ENCODE data around the gene COQ8B.

DNA sequence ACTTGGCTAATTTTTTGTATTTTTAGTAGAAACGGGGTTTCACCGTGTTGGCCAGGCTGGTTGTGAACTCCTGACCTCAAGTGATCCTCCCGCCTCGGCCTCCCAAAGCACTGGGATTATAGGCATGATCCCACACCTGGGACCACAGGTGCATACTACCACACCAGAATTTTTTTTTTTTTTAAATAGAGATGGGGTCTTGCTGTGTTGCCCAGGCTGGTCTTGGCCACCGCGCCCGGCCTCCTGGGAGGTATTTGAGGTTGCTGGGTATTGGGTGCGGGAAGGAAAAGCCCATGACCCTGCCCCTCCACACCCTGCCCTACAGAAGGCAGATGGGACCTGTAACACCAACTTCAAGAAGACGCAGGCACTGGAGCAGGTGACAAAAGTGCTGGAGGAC lies 20.0 kb upstream of the COQ8B start:
- TF ChIP-seq, protein P1, sequence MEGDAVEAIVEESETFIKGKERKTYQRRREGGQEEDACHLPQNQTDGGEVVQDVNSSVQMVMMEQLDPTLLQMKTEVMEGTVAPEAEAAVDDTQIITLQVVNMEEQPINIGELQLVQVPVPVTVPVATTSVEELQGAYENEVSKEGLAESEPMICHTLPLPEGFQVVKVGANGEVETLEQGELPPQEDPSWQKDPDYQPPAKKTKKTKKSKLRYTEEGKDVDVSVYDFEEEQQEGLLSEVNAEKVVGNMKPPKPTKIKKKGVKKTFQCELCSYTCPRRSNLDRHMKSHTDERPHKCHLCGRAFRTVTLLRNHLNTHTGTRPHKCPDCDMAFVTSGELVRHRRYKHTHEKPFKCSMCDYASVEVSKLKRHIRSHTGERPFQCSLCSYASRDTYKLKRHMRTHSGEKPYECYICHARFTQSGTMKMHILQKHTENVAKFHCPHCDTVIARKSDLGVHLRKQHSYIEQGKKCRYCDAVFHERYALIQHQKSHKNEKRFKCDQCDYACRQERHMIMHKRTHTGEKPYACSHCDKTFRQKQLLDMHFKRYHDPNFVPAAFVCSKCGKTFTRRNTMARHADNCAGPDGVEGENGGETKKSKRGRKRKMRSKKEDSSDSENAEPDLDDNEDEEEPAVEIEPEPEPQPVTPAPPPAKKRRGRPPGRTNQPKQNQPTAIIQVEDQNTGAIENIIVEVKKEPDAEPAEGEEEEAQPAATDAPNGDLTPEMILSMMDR (IDR thresholded peaks at IDR 0.05 in 8 of 11, conservative IDR thresholded peaks at IDR 0.05 in 3 of 11): no peak
- no peak for TF ChIP-seq POLR2A (IDR thresholded peaks at IDR 0.05)
